Breast epithelium (tissue), 3 donors: ENCODE measurements around the gene PCDHA10.
"Not testable (repeated sequence)": the region's sequence is repeated elsewhere in the genome, so short reads cannot be mapped to it uniquely, and the experiment has no call there.

Experiments
- POLR2A ChIP-seq: fragments of 450-650 bp; IDR thresholded peaks from one replicate; pipeline ENCODE4 v1.6.1; 2016; ENCODE audit warnings: antibody characterized with exemption, mild to moderate bottlenecking, moderate library complexity
- POLR2AphosphoS5 ChIP-seq, 3 donors: sonication (generic); formaldehyde crosslinking; IDR thresholded peaks; one replicate each; pipeline ENCODE4 v1.6.1; 2017; ENCODE audit warnings: antibody characterized with exemption in 3 of 3
- TF ChIP-seq, protein P1 (sequence below), 3 donors: fragments of 450-650 bp; IDR thresholded peaks; one replicate each; pipeline ENCODE4 v1.5.1; 2016 to 2017; ENCODE audit warnings: antibody characterized with exemption in 3 of 3, mild to moderate bottlenecking in 3 of 3, moderate library complexity in 3 of 3

DNA sequence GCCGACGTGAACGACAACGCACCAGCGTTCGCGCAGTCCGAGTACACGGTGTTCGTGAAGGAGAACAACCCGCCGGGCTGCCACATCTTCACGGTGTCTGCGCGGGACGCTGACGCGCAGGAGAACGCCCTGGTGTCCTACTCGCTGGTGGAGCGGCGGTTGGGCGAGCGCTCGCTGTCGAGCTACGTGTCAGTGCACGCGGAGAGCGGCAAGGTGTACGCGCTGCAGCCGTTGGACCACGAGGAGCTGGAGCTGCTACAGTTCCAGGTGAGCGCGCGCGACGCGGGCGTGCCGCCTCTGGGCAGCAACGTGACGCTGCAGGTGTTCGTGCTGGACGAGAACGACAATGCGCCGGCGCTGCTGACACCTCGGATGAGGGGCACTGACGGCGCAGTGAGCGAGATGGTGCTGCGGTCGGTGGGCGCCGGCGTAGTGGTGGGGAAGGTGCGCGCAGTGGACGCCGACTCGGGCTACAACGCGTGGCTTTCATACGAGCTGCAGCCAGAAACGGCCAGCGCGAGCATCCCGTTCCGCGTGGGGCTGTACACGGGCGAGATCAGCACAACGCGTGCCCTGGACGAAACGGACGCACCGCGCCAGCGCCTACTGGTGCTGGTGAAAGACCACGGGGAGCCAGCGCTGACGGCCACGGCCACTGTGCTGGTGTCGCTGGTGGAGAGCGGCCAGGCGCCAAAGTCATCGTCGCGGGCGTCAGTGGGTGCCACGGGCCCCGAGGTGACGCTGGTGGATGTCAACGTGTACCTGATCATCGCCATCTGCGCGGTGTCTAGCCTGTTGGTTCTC is 5.7 kb upstream of the PCDHA10 start:
- TF ChIP-seq, protein P1, sequence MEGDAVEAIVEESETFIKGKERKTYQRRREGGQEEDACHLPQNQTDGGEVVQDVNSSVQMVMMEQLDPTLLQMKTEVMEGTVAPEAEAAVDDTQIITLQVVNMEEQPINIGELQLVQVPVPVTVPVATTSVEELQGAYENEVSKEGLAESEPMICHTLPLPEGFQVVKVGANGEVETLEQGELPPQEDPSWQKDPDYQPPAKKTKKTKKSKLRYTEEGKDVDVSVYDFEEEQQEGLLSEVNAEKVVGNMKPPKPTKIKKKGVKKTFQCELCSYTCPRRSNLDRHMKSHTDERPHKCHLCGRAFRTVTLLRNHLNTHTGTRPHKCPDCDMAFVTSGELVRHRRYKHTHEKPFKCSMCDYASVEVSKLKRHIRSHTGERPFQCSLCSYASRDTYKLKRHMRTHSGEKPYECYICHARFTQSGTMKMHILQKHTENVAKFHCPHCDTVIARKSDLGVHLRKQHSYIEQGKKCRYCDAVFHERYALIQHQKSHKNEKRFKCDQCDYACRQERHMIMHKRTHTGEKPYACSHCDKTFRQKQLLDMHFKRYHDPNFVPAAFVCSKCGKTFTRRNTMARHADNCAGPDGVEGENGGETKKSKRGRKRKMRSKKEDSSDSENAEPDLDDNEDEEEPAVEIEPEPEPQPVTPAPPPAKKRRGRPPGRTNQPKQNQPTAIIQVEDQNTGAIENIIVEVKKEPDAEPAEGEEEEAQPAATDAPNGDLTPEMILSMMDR (IDR thresholded peaks at IDR 0.05) = not testable (repeated sequence)
- not testable (repeated sequence) for TF ChIP-seq POLR2A; POLR2AphosphoS5 (IDR thresholded peaks at IDR 0.05)
